ENCODE results near the gene SNAP91. TPM values are rescaled to one million over a fixed set of nuclear protein-coding genes. Genes with fewer than 3 reads are reported as not detected.

SNAP91 gene
- total and polyA plus RNA-seq, 12 donors: 0.11 to 20.1 (median 3.3) TPM; not detected in 2

DNA sequence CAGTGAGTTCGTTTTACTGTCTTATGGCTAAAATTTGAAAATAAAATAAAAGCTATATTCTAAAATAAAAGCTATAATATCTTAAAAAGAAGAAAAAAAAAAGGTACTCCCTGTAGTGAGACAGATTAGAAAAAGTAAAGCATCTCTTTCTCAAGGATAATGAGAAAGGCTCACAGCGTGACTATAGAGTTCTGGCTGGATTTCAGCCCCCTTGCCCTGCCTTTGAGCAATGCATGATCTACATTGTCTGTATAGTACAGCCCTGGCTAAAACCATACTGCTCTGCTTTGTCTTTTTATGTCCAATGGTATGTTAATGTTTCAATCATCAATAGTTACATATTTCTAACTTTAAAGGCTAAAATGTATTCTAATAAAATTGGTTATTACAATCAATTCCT is 105.3 kb downstream of the SNAP91 start:
- intact Hi-C loops (cut with DNase I): no loop called here
- H3K27me3 ChIP-seq: no peaks in the 10 kb centered on the region
- no peak overlapping the region for H3K27ac ChIP-seq
- no peaks in the 10 kb centered on the region for H3K9me3 ChIP-seq (replicated peaks in 1 of 3)
- no peaks in the 10 kb centered on the region for H3K4me1 ChIP-seq (replicated peaks in 1 of 2)
- no peak for DNase-seq
- no peak overlapping the region for H3K4me3 ChIP-seq
- no peaks in the 10 kb centered on the region for H3K36me3 ChIP-seq (replicated peaks in 1 of 2)
- TF ChIP-seq POLR2A (IDR thresholded peaks at IDR 0.05): no peak
- TF ChIP-seq, protein P1, sequence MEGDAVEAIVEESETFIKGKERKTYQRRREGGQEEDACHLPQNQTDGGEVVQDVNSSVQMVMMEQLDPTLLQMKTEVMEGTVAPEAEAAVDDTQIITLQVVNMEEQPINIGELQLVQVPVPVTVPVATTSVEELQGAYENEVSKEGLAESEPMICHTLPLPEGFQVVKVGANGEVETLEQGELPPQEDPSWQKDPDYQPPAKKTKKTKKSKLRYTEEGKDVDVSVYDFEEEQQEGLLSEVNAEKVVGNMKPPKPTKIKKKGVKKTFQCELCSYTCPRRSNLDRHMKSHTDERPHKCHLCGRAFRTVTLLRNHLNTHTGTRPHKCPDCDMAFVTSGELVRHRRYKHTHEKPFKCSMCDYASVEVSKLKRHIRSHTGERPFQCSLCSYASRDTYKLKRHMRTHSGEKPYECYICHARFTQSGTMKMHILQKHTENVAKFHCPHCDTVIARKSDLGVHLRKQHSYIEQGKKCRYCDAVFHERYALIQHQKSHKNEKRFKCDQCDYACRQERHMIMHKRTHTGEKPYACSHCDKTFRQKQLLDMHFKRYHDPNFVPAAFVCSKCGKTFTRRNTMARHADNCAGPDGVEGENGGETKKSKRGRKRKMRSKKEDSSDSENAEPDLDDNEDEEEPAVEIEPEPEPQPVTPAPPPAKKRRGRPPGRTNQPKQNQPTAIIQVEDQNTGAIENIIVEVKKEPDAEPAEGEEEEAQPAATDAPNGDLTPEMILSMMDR (IDR thresholded peaks at IDR 0.05): no peak
- 47 to 66% (median 57%) methylated on average over 2 of the region's 2 CpGs for WGBS, 4 donors

DNA sequence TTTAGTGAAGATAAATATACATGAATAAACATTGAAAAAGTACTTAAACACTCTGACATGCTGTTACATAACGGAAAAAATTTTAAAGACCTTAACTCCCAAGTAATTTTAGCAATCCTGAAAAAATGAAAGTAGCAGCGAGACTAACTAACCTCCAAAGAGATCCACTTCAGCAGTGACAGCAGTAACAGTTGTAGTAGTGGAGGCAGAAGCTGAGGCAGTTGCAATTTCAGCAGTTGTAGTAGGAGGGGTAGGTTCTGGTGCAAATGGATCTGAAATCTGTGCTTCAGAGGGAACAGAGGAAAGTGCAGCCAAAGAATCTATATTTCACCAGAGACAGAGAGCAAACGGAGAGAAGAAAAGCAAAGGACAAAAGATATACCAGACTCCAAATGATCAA is 107.8 kb downstream of the SNAP91 start:
- Histone ChIP-seq H3K9me3 (replicated peaks in 1 of 3) (no peaks in the 10 kb centered on the region), H3K27me3 (no peaks in the 10 kb centered on the region), H3K4me3 (no peak overlapping the region), H3K27ac (no peak overlapping the region), H3K4me1 (replicated peaks in 1 of 2) (no peaks in the 10 kb centered on the region), H3K36me3 (replicated peaks in 1 of 2) (no peaks in the 10 kb centered on the region)
- WGBS, 4 donors: 55 to 73% (median 70%) methylated on average over 3 of the region's 3 CpGs
- intact Hi-C loops (cut with DNase I): no loop called here
- TF ChIP-seq, protein P1 (IDR thresholded peaks at IDR 0.05): no peak
- TF ChIP-seq POLR2A (IDR thresholded peaks at IDR 0.05): no peak
- no peak for DNase-seq

DNA sequence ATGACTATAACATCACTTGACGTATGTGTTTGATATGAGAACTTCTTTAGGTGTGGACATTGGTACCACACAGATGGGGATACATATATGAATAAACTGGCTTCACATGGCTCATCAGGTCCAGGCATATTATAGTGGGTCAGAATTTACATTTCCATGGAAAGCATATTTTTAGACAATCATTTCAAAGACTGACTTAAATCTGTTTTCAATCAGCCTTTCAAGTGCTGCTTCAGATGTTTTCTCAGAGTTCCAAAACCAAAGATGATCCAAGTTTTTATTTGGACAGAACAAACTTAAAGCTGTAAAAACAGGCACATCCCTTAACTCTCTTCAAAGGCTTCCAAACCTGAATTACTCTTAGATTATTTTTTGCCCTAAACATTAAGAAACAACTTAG is 108.4 kb downstream of the SNAP91 start:
- H3K4me3 ChIP-seq: no peak overlapping the region
- intact Hi-C loops (cut with DNase I): no loop called here
- no peaks in the 10 kb centered on the region for H3K36me3 ChIP-seq (replicated peaks in 1 of 2)
- H3K27me3 ChIP-seq: no peaks in the 10 kb centered on the region
- WGBS, 4 donors: 85 to 98% (median 94%) methylated on average over 1 of the region's 1 CpG
- no peak for TF ChIP-seq POLR2A (IDR thresholded peaks at IDR 0.05)
- TF ChIP-seq, protein P1 (IDR thresholded peaks at IDR 0.05): no peak
- no peak for DNase-seq
- no peaks in the 10 kb centered on the region for H3K9me3 ChIP-seq (replicated peaks in 1 of 3)
- no peaks in the 10 kb centered on the region for H3K4me1 ChIP-seq (replicated peaks in 1 of 2)
- no peak overlapping the region for H3K27ac ChIP-seq

DNA sequence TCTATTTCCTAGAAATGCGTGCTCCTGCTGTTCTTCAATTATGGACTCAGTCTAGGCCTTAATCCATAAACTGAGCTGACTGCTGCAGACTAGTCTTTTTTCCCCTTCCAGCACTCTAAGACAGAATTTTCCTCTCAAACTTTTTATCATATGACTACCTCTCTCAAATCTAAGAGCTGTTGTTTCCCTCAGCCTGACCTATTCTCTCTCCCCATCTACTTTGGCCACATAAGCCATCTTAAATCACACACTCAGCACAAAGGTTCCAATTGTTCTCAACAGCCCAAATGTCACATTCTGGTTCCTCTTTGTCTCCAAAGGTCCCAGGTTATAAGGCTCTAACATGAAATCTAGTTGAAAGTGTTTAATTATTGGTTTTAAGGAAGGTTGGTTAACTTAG is 111.4 kb downstream of the SNAP91 start:
- Histone ChIP-seq H3K4me1 (replicated peaks in 1 of 2) (no peaks in the 10 kb centered on the region), H3K4me3 (no peak overlapping the region), H3K9me3 (replicated peaks in 1 of 3) (no peaks in the 10 kb centered on the region), H3K27me3 (no peaks in the 10 kb centered on the region), H3K27ac (no peak overlapping the region), H3K36me3 (replicated peaks in 1 of 2) (no peaks in the 10 kb centered on the region)
- 87 to 93% (median 92%) methylated on average over 1 of the region's 1 CpG for WGBS, 4 donors
- intact Hi-C loops (cut with DNase I): no loop called here
- TF ChIP-seq, protein P1 (IDR thresholded peaks at IDR 0.05): no peak
- TF ChIP-seq POLR2A (IDR thresholded peaks at IDR 0.05): no peak
- DNase-seq: no peak

Data from adrenal gland (tissue), 12 donors.